GM12891 (cell line): ENCODE results near the gene ATP8A2. TPM values are rescaled to one million over a fixed set of nuclear protein-coding genes. Genes with fewer than 3 reads are reported as not detected.

Experiments
- DNase-seq: peaks from one replicate; pipeline ENCODE4 v3.0.0; 2011; ENCODE audit warnings: low spot score; ENCODE audit not compliant: insufficient read length
- FAIRE-seq: peaks from 2 replicates; lab custom pipeline; 2011; peaks lifted over from hg19 to GRCh38; lab: Jason Lieb, UNC
- PAX5 ChIP-seq: IDR thresholded peaks from 2 replicates; pipeline ENCODE4 v1.6.1; 2011; ENCODE audit warnings: low read length, moderate library complexity, mild to moderate bottlenecking; ENCODE audit not compliant: insufficient read depth, severe bottlenecking
- POLR2A ChIP-seq: IDR thresholded peaks from 2 replicates; pipeline ENCODE4 v1.6.1; 2011; ENCODE audit warnings: low read depth, low read length, control low read depth
- POLR2AphosphoS5 ChIP-seq: IDR thresholded peaks from 2 replicates; pipeline ENCODE4 v1.6.1; 2011; ENCODE audit warnings: low read depth, low read length, control low read depth
- POU2F2 ChIP-seq: IDR thresholded peaks from 2 replicates; pipeline ENCODE4 v1.6.1; 2011; ENCODE audit warnings: low read depth, mild to moderate bottlenecking, control low read depth, low read length, moderate library complexity
- SPI1 ChIP-seq: IDR thresholded peaks from 2 replicates; pipeline ENCODE4 v1.6.1; 2011; ENCODE audit warnings: low read depth, low read length, control low read depth
- TAF1 ChIP-seq: IDR thresholded peaks from 2 replicates; pipeline ENCODE4 v1.6.1; 2011; ENCODE audit warnings: low read depth, low read length, control low read depth
- polyA plus RNA-seq: library from polyadenylated mRNA; unstranded; fragments of >200 nt; gene quantifications from one replicate; pipeline ENCODE4 v1.2.1, GENCODE V29; 2012; ENCODE audit warnings: low read depth, missing spikeins, inconsistent platforms; ENCODE audit not compliant: missing spikeins

Gene ATP8A2
- polyA plus RNA-seq = 0.19 TPM

DNA sequence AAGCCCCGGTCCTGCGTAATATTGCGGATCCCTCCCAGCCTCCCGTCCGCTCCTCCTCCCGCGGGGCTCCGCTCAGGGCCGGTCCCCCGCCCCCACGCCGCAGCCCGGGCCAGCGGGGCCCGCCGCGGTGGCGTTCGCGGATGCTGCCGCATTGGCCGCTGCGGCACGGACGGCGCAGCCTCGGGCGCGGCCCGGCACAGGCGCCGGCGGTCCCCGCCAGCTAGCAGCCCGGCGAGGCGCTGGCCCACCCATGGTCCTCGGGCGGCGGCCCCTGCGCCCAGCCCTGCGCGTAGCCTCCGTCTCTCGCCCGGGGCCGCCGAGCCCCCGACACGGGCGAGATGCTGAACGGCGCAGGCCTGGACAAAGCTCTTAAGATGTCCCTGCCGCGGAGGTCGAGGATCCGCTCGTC, at the start of gene ATP8A2:
ATP8A2 (plus strand) TSS at position 100 of the 409 bp plus-strand sequence; CDS start at position 339, 239 bp downstream.
- TF ChIP-seq TAF1 (no peak), POLR2AphosphoS5 (no peak), POLR2A (no peak), SPI1 (no peak), PAX5 (no peak), POU2F2 (no peak)
- no peak for DNase-seq
- no peak for FAIRE-seq

DNA sequence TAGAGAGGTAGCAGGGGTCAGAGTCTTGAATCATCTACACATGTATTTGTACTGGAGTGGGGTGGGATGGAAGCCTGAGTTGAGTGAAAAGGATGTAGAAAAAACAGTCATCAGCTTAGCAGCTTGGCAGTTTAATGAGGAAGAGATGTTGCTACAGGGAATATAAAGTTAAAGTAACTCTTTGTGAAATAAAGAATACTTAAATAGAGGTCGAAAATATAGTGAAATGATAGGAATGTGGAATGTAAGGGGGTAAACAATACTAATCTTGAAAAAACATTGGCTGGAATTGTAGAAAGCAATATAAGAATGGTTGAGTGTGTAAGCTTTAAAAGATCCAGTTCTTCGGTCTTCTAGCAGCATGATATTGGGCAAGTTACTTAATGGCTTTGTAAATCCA, 47.7 kb upstream of the ATP8A2 start:
- no peak for FAIRE-seq

DNA sequence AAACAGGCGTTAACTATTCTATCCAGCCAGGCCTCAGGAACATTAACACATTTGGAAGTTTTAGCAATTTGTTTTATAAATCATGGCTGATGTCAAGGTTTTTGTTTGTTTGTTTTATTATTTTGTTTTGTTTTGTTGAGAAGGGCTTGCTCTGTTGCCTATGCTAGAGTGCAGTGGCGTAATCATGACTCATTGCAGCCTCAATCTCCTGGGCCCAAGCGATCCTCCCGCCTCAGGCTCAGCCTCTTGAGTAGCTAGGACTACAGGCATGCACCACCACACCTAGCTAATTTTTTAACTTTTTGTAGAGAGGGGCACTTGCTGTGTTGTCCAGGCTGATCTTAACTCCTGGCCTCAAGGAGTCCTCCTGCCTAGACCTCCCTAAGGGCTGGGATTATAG, 42.1 kb upstream of the ATP8A2 start:
- DNase-seq (no peak), FAIRE-seq (no peak)
- TF ChIP-seq POU2F2 (no peak), TAF1 (no peak), SPI1 (no peak)

More for the DNA sequence above, 47.7 kb upstream of the ATP8A2 start:
- DNase-seq = no peak
- TF ChIP-seq POLR2A (no peak), POU2F2 (no peak), POLR2AphosphoS5 (no peak), SPI1 (no peak), TAF1 (no peak), PAX5 (no peak)

GRCh38 chr13:25330541-25330940, 41.2 kb upstream of the ATP8A2 start:
- TF ChIP-seq SPI1 = no peak
- DNase-seq (no peak), FAIRE-seq (no peak)

DNA sequence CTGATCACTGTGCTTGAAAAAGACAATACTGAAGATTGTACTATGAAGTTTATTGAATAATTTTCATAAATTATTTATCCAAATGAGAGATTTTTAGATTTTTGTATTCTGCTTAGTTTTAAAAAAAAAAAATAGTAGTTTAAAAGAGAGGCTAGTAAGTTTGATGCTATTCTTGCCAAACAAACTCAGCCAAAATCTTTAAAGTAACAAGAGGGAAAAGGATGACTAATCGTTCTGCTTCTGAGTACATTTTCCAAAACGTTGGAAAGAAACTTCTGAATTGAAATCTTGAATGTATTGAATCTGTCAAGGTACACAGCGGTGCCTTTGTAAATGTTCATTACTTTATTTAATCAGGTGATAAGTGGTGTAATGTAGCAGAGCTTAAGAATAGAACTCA, 35.9 kb upstream of the ATP8A2 start:
- DNase-seq = no peak
- no peak for FAIRE-seq
- TF ChIP-seq POU2F2 (no peak), SPI1 (no peak), PAX5 (no peak), POLR2AphosphoS5 (no peak), POLR2A (no peak), TAF1 (no peak)

DNA sequence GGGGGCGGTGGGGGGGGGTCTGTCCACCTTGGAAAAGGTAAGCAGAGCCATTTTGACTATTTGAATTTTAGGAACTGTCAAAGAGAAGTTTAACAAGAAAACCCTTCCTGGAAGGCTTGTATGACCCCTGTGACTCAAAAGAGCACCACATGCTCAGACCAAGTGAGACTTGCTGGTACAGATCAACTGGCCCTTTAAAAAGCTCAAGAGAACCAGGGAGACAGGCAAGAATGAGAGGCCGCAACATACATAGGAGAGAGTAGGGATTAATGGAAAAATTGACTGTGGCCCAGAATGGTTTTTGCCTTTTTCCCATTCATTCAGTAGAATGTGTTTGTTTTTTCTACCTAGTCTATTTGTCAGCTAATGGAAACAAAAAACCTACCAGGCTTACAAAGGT, 26.2 kb upstream of the ATP8A2 start:
- FAIRE-seq = no peak
- no peak for DNase-seq
- no peak for TF ChIP-seq POLR2AphosphoS5
- no peak for TF ChIP-seq TAF1
- TF ChIP-seq PAX5 = no peak
- no peak for TF ChIP-seq POLR2A
- no peak for TF ChIP-seq SPI1
- no peak for TF ChIP-seq POU2F2

DNA sequence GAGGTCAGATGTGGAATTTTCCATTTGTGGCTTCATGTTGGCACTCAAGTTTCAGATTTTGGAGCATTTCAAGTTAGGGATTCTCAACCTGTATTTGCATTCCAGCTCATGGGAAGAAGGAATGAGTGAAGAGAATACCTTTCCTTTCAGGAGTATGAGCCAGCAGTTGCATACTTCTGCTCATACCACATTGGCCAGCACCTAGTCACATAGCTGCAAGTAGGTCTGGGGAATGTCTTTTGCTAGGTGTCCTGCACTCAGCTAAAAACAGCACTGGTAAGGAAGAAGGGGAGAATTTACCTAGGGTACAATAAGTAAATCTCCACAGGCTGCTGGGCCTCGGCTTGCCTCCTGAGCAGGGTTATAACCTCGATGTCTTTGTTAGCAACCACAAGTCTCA, 24.6 kb upstream of the ATP8A2 start:
- FAIRE-seq = no peak
- no peak for TF ChIP-seq SPI1
- TF ChIP-seq TAF1 = no peak
- TF ChIP-seq POU2F2 = no peak
- TF ChIP-seq POLR2AphosphoS5 = no peak
- no peak for TF ChIP-seq POLR2A
- no peak for TF ChIP-seq PAX5
- no peak for DNase-seq

- DNase-seq (no peak), FAIRE-seq (no peak)
- no peak for TF ChIP-seq POU2F2
Measured at GRCh38 chr13:25351404-25351803, 20.4 kb upstream of the ATP8A2 start.

- no peak for DNase-seq
- no peak for FAIRE-seq
- TF ChIP-seq POU2F2 (no peak), TAF1 (no peak), PAX5 (no peak), SPI1 (no peak), POLR2A (no peak), POLR2AphosphoS5 (no peak)
Measured at GRCh38 chr13:25352230-25352629, 19.5 kb upstream of the ATP8A2 start.

DNA sequence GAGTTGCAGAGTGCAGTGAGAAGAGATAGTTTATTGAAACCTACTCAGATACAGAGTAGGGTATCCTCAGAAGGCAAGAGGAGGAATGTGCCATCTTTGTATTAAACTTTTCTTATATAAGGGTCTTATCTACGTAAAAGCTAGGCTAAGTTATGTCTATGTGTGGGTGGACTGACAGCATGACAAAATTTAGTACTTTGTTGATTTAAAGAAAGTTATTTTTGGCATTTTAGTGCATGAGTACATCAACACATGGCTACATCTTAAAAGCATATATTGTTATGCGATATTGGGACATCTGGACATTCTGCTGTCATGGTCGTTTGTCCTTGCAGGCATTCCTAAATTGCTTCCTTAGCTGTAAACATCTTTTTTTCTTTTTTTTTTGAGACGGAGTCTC, 19.0 kb upstream of the ATP8A2 start:
- TF ChIP-seq TAF1 = no peak
- TF ChIP-seq POU2F2 = no peak
- TF ChIP-seq PAX5 = no peak
- TF ChIP-seq POLR2AphosphoS5 = no peak
- no peak for TF ChIP-seq POLR2A
- TF ChIP-seq SPI1 = no peak
- FAIRE-seq (no peak), DNase-seq (no peak)

DNA sequence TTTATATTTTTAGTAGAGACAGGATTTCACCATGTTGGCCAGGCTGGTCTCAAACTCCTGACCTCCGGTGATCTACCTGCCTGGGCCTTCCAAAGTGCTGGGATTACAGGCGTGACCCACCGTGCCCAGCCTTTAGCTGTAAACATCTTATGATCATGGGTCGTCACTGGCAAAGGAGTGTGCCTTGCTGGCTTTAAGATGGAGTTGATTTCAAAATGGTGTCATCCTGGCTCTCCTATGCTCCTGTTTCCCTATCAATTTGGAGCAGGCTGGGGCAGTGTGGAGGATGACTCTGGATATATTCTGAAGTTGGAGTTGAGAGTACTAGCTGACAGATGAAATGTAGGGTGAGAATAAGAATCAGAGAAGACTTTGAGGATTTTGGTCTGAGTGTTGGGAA, 18.4 kb upstream of the ATP8A2 start:
- FAIRE-seq (no peak), DNase-seq (no peak)
- TF ChIP-seq POU2F2 = no peak
- TF ChIP-seq TAF1 = no peak
- no peak for TF ChIP-seq POLR2A
- TF ChIP-seq SPI1 = no peak
- no peak for TF ChIP-seq PAX5
- TF ChIP-seq POLR2AphosphoS5 = no peak
